ENCODE measurements around the gene IKBIP.

DNA sequence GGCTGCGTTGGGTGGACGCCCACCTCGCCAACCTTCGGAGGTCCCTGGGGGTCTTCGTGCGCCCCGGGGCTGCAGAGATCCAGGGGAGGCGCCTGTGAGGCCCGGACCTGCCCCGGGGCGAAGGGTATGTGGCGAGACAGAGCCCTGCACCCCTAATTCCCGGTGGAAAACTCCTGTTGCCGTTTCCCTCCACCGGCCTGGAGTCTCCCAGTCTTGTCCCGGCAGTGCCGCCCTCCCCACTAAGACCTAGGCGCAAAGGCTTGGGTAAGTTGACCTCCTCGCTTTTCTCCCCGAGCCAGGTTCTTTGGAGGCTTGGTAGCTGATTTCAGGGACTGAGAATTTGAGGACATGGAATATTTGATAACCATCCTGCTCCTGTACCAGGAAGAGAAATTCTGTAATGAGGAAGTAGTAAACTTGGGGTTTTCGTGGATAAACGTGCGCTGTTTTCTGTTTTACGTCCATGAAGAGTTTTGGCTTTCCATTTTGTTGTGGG lies 1.0 kb upstream of the IKBIP start:
- TF ChIP-seq, protein P1, sequence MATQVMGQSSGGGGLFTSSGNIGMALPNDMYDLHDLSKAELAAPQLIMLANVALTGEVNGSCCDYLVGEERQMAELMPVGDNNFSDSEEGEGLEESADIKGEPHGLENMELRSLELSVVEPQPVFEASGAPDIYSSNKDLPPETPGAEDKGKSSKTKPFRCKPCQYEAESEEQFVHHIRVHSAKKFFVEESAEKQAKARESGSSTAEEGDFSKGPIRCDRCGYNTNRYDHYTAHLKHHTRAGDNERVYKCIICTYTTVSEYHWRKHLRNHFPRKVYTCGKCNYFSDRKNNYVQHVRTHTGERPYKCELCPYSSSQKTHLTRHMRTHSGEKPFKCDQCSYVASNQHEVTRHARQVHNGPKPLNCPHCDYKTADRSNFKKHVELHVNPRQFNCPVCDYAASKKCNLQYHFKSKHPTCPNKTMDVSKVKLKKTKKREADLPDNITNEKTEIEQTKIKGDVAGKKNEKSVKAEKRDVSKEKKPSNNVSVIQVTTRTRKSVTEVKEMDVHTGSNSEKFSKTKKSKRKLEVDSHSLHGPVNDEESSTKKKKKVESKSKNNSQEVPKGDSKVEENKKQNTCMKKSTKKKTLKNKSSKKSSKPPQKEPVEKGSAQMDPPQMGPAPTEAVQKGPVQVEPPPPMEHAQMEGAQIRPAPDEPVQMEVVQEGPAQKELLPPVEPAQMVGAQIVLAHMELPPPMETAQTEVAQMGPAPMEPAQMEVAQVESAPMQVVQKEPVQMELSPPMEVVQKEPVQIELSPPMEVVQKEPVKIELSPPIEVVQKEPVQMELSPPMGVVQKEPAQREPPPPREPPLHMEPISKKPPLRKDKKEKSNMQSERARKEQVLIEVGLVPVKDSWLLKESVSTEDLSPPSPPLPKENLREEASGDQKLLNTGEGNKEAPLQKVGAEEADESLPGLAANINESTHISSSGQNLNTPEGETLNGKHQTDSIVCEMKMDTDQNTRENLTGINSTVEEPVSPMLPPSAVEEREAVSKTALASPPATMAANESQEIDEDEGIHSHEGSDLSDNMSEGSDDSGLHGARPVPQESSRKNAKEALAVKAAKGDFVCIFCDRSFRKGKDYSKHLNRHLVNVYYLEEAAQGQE (IDR thresholded peaks at IDR 0.05; ENCODE audit: borderline replicate concordance): no peak
- TF ChIP-seq CTCF (IDR thresholded peaks at IDR 0.05; ENCODE audit: poor library complexity, severe bottlenecking): no peak
